Tibial nerve (tissue), 4 donors: ENCODE results near the gene PARD3B. TPM values are rescaled to one million over a fixed set of nuclear protein-coding genes. Genes with fewer than 3 reads are reported as not detected.

Experiments
- DNase-seq, 2 donors: peaks; one replicate each; pipeline ENCODE4 v3.0.0-alpha.2; 2019; ENCODE audit warnings: low spot score in 2 of 2
- H3K27ac ChIP-seq, 4 donors: fragments of 200-600 bp; sonication (generic) in 3 of 4; one replicate each; pipeline ENCODE4 v1.5.1; 2017 to 2019; ENCODE audit warnings: mild to moderate bottlenecking in 1 of 4
- H3K27me3 ChIP-seq, 2 donors: fragments of 200-600 bp; sonication (generic) in 1 of 2; one replicate each; pipeline versions ENCODE4 v1.5.1 to v1.6.0; 2017 to 2019
- H3K36me3 ChIP-seq, 3 donors: fragments of 200-600 bp; sonication (generic); one replicate each; pipeline ENCODE4 v1.5.1; 2018 to 2019
- H3K4me1 ChIP-seq, 4 donors: fragments of 200-600 bp; sonication (generic) in 3 of 4; one replicate each; pipeline ENCODE4 v1.5.1; 2017 to 2019
- H3K4me3 ChIP-seq, 4 donors: fragments of 200-600 bp; sonication (generic) in 3 of 4; one replicate each; pipeline ENCODE4 v1.5.1; 2017 to 2019; ENCODE audit warnings: mild to moderate bottlenecking in 1 of 4, moderate library complexity in 1 of 4
- H3K9me3 ChIP-seq, 4 donors: fragments of 200-600 bp; sonication (generic) in 3 of 4; one replicate each; pipeline ENCODE4 v1.5.1; 2017 to 2019
- CTCF ChIP-seq, 5 experiments: fragments of 200-600 bp in 3 of 5; fragments of 450-650 bp in 2 of 5; sonication (generic) in 3 of 5; IDR thresholded peaks; one replicate each; pipeline ENCODE4 v1.5.1; 2016 to 2019; ENCODE audit warnings: antibody characterized with exemption in 5 of 5, mild to moderate bottlenecking in 3 of 5, moderate library complexity in 2 of 5
- EP300 ChIP-seq, 2 donors: sonication (generic); formaldehyde crosslinking; IDR thresholded peaks; one replicate each; pipeline ENCODE4 v1.6.1; 2017; ENCODE audit warnings: antibody characterized with exemption in 2 of 2, mild to moderate bottlenecking in 1 of 2
- POLR2A ChIP-seq, 2 donors: fragments of 450-650 bp; IDR thresholded peaks; one replicate each; pipeline ENCODE4 v1.6.1; 2017; ENCODE audit warnings: antibody characterized with exemption in 2 of 2, mild to moderate bottlenecking in 2 of 2, moderate library complexity in 2 of 2
- WGBS, 2 donors: methylation state at CpG; one replicate each; pipeline ENCODE4 v1.1.5; 2018; 5-methylcytosine and 5-hydroxymethylcytosine counted together
- total RNA-seq, 4 donors: library from RNA; depleted of rRNA; stranded (reverse); fragments of >200 nt; gene quantifications; one replicate each; pipeline ENCODE4 v1.1.0, GENCODE V29; 2016

PARD3B gene
- total RNA-seq, 4 donors from 2014 or later = 47.4 to 101 (median 64.8) TPM

- Histone ChIP-seq H3K9me3 (no peaks in the 10 kb centered on the region), H3K36me3 (no peaks in the 10 kb centered on the region), H3K27ac (no peak overlapping the region), H3K4me1 (peaks cover 0 to 11% (median 0%) of the 10 kb centered on the region in 4 donors), H3K27me3 (no peaks in the 10 kb centered on the region), H3K4me3 (no peak overlapping the region)
- no peak for DNase-seq
- 88 to 91% methylated on average over 2 of the region's 2 CpGs for WGBS, 2 donors
- TF ChIP-seq EP300 (IDR thresholded peaks at IDR 0.05) (no peak), POLR2A (IDR thresholded peaks at IDR 0.05) (no peak), CTCF (IDR thresholded peaks at IDR 0.05) (no peak)
These were observed 488.2 kb downstream of the PARD3B start for GRCh38 chr2:205033431-205033830.

DNA sequence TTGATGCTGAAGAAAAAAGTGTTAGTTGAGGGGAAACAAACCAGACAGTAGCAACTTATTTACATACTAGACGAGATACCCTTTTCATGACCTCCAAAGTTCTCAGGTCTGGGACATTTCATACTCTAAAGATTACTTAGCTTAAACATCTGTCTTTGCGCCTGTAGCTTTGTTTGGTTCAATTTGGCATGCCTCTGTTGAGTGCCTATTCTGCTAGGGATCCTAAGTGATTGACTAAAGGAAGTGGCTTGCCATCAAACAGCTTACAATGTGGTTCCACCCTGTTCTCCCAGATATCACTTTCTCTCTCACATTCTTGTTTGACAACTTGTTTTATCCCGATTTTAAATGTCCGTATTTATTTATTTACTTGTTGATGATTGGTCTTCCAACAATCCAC is 488.8 kb downstream of the PARD3B start:
- WGBS, 2 donors = 65 to 77% methylated on average over 4 of the region's 4 CpGs

GRCh38 chr2:205040323-205040722 is 495.0 kb downstream of the PARD3B start:
- no peaks in the 10 kb centered on the region for H3K9me3 ChIP-seq
- WGBS, 2 donors = 90 to 96% methylated on average over 1 of the region's 1 CpG
- H3K4me3 ChIP-seq = no peak overlapping the region
- no peak for DNase-seq
- TF ChIP-seq POLR2A (IDR thresholded peaks at IDR 0.05) = no peak
- no peak for TF ChIP-seq EP300 (IDR thresholded peaks at IDR 0.05)
- TF ChIP-seq CTCF (IDR thresholded peaks at IDR 0.05) = no peak
- H3K4me1 ChIP-seq = no peaks in the 10 kb centered on the region
- H3K27ac ChIP-seq = no peak overlapping the region
- H3K27me3 ChIP-seq = no peaks in the 10 kb centered on the region
- H3K36me3 ChIP-seq = no peaks in the 10 kb centered on the region

More for the DNA sequence above, 488.8 kb downstream of the PARD3B start:
- no peak overlapping the region for H3K27ac ChIP-seq
- DNase-seq = no peak
- no peaks in the 10 kb centered on the region for H3K36me3 ChIP-seq
- H3K9me3 ChIP-seq = no peaks in the 10 kb centered on the region
- no peak overlapping the region for H3K4me3 ChIP-seq
- peaks cover 0 to 11% (median 0%) of the 10 kb centered on the region in 4 donors for H3K4me1 ChIP-seq
- no peaks in the 10 kb centered on the region for H3K27me3 ChIP-seq
- TF ChIP-seq POLR2A (IDR thresholded peaks at IDR 0.05) = no peak
- no peak for TF ChIP-seq CTCF (IDR thresholded peaks at IDR 0.05)
- TF ChIP-seq EP300 (IDR thresholded peaks at IDR 0.05) = no peak

DNA sequence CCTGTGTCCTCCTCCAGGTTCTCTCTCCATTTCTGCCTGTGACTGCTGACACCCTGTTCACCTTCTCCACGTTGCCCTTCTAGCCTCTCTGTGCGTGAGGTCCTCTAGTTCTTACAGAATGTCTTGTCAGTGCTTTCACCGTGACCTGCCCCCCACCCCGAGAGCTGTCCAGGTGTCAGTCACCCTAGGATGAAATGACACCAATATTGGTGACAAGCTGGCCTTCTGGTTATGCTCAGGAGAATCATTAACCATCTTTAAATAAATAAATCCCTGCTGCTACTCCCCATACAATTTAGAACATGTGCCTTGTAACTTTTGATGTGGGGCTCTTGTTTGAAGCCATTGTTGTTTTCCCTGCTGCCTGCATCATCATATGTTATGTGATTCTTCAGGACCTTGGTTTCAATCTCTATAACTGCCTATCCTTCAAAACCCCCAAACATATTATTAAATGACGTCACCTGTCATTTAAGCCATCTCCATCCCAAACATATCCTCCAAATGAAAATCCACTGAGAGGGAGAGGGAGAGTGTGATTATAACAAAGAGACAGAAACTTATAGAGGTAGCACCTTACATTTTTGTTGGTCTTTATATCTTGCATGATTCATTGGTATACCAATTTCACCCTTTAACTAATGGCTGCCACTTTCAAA is 496.3 kb downstream of the PARD3B start:
- no peak overlapping the region for H3K4me3 ChIP-seq
- no peak for TF ChIP-seq POLR2A (IDR thresholded peaks at IDR 0.05)
- no peak for TF ChIP-seq EP300 (IDR thresholded peaks at IDR 0.05)
- TF ChIP-seq CTCF (IDR thresholded peaks at IDR 0.05) = no peak
- DNase-seq = no peak
- no peak overlapping the region for H3K27ac ChIP-seq
- H3K36me3 ChIP-seq = no peaks in the 10 kb centered on the region
- H3K9me3 ChIP-seq = no peaks in the 10 kb centered on the region
- H3K27me3 ChIP-seq = no peaks in the 10 kb centered on the region
- 79 to 81% methylated on average over 5 of the region's 5 CpGs for WGBS, 2 donors
- H3K4me1 ChIP-seq = peaks cover 0 to under 1% (median 0%) of the 10 kb centered on the region in 4 donors

- H3K27ac ChIP-seq = no peak overlapping the region
- TF ChIP-seq POLR2A (IDR thresholded peaks at IDR 0.05) = no peak
- no peak for TF ChIP-seq CTCF (IDR thresholded peaks at IDR 0.05)
- no peak for TF ChIP-seq EP300 (IDR thresholded peaks at IDR 0.05)
- no peak overlapping the region for H3K4me3 ChIP-seq
- no peaks in the 10 kb centered on the region for H3K27me3 ChIP-seq
- DNase-seq = no peak
- H3K9me3 ChIP-seq = no peaks in the 10 kb centered on the region
- H3K36me3 ChIP-seq = peaks cover 0 to 6% (median 0%) of the 10 kb centered on the region in 3 donors
- peaks cover 0 to 11% (median 0%) of the 10 kb centered on the region in 4 donors for H3K4me1 ChIP-seq
These were observed 498.0 kb downstream of the PARD3B start for GRCh38 chr2:205043285-205043684.
